GM19043 (cell line): ENCODE data around the gene PDPK1.
"Not testable (repeated sequence)": the region's sequence is repeated elsewhere in the genome, so short reads cannot be mapped to it uniquely, and the experiment has no call there.

Experiments
- ATAC-seq: cut with Tn5 transposase; IDR thresholded peaks from one replicate; pipeline ENCODE4 v1.9.1; 2021; ENCODE audit warnings: low read depth; ENCODE audit not compliant: unreplicated experiment

PDPK1 gene

DNA sequence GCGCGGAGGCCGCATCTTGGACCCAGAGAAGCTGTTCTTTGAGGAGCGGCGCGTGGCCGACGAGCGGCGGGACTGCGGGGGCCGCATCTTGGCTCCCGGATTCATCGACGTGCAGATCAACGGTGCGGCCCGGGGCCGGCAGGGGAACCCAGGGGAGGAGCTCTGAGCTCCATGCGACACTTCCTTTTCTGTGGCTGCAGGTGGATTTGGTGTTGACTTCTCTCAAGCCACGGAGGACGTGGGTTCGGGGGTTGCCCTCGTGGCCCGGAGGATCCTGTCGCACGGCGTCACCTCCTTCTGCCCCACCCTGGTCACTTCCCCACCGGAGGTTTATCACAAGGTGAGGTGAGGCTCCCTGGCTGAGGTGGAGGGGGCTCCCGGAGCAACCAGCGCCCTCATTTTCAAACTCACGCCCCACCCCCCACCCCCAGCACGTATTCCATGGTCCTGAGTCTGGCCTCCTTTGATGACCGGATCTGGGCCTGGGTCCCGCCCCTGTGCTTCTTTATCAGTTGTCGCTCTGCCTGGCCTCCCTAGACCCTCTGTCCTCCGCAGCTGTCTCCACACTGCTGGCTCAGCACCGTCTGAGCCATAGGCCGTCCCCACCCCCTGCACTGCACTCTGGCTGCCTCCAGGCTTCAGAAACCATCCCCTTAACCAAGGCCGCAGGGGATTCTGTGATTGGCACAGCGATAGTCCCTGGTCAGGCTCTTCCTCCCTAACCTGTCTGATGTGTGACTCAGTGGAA, 16.9 kb upstream of the PDPK1 start:
- no peak for ATAC-seq

DNA sequence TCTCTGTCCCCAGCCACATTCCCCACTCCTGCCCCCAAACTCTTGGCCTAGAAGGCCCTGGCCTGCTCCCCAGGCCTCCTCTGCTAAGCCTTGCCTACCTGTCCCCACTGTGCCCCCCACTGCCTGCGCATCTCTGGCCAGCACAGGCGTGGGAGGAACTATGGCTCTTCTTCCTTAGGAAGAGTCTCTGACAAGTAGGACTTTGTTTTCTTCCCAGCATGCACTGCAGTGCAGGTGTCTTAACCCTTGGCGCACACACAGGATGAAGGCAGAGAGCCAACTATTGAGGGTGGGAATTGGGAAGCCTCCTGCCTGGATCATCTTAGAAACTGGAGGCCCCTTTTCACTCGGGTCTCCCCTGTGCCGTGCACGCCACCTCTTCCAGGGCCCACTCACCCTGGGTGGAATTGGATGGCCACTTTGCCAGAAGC, 14.0 kb upstream of the PDPK1 start:
- ATAC-seq = no peak

DNA sequence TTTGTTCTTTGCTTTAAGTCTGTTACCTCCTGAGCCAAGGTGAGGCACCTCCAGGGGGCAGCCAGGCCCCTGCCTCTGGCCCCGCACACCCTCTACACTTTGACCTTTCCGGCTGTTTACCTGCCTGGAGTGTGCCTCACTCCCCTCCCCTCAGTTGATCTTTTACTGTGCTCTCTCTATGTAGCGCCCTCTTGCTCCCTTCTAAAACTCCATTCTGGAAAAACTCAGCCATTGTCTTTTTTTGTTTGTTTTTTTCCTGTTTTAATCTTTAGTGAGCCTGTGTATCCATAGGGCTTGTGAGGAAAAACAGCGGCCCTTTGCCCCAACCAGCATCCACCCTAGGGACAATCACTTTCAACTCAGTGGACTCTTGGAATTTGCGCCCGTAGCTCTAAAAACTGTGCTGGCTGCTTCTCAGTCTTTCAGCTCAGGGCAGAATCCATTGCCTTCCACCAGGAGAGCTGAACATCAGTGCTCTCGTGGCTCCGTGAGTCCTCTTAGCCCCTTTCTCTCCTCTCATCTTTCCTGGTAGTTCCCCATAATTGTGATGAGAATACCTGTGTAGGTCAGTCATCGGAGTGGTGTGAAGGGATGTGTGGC, 13.4 kb upstream of the PDPK1 start:
- no peak for ATAC-seq

DNA sequence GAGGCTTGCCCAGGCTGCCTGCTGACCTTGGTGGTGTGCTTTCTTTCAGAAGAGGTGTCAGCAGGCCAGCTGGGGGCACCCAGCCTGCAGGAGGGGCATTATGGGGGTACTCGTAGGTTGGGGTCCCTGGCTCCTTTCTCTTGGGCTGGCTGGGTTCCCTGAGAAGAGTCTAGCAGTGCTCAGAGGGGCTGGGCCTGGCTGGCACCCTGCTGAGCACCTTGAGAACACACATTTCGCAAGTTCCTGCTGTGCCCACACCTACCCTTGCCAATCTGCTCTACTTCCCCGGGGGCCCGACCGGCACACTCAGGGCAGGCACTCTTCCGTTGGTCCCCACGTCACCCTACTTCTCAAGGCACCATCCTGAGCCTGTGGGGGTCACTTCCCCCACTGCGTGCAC, 11.7 kb upstream of the PDPK1 start:
- ATAC-seq = no peak

DNA sequence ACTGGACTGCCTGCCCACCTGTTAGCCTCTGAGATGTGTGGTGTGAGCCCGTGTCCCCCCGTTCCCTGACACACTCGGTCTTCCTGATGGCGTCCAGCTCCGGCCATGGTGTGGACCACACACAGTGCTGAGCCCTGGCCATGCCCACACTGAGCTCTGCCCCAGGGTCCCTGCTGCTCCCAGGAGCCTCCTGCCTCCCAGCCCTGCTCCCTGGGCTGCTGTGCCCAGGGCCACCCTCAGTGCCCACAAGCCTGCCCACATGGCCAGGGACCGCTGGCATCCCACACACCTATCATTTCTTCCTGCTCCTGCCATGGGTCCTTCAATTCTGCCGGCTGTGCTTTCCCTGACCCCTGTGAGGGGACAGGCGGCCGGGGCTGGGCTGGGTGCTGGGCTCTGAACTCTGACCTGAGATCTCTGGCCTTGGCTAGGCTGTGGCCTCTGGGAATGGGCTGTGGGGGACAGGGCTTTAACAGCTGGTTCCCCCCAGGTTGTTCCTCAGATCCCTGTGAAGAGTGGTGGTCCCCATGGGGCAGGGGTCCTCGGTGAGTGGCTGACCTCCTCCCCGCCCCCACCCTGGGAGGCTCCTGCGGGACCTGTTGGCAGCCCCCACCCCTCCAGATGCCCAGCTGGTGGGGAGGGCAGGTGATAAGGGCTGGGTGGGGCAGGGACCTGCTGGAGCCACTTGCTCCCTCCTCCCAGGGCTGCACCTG, 10.6 kb upstream of the PDPK1 start:
- ATAC-seq = no peak

DNA sequence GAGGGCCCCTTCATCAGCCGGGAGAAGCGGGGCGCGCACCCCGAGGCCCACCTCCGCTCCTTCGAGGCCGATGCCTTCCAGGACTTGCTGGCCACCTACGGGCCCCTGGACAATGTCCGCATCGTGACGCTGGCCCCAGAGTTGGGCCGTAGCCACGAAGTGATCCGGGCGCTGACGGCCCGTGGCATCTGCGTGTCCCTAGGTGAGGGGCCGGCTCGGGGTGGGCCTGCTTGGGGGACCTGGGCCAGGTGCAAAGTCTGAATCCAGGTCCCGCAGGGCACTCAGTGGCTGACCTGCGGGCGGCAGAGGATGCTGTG, 10.1 kb upstream of the PDPK1 start:
- no peak for ATAC-seq

DNA sequence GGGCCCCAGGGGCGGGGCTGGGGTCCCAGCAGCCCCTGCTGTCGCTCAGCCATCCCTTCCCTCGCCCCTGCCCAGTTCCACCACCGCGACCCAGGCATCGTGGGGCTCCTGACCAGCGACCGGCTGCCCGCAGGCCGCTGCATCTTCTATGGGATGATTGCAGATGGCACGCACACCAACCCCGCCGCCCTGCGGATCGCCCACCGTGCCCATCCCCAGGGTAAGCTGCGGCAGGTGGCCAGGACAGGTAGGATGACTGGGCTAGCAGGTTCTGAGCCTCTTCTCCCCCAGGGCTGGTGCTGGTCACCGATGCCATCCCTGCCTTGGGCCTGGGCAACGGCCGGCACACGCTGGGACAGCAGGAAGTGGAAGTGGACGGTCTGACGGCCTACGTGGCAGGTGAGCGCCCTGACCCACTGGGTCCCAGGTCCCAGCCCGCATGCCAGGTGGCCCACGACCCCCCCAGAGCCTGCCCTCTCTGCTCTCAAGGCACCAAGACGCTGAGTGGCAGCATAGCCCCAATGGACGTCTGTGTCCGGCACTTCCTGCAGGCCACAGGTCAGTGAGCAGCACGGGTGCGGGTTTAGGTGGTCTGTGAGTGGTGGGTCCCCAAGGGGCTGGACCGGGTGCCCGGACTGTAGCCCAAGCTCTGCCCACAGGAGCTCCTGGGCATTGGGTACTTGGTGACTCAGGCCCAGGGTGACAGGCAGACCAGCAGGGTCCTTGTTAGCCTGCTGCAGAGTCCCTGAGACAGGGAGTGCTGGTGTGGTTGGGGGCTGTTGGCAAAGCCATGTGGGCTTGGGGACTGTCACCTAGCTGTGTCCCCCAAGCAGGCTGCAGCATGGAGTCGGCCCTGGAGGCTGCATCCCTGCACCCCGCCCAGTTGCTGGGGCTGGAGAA, 9.4 kb upstream of the PDPK1 start:
- ATAC-seq = no peak

DNA sequence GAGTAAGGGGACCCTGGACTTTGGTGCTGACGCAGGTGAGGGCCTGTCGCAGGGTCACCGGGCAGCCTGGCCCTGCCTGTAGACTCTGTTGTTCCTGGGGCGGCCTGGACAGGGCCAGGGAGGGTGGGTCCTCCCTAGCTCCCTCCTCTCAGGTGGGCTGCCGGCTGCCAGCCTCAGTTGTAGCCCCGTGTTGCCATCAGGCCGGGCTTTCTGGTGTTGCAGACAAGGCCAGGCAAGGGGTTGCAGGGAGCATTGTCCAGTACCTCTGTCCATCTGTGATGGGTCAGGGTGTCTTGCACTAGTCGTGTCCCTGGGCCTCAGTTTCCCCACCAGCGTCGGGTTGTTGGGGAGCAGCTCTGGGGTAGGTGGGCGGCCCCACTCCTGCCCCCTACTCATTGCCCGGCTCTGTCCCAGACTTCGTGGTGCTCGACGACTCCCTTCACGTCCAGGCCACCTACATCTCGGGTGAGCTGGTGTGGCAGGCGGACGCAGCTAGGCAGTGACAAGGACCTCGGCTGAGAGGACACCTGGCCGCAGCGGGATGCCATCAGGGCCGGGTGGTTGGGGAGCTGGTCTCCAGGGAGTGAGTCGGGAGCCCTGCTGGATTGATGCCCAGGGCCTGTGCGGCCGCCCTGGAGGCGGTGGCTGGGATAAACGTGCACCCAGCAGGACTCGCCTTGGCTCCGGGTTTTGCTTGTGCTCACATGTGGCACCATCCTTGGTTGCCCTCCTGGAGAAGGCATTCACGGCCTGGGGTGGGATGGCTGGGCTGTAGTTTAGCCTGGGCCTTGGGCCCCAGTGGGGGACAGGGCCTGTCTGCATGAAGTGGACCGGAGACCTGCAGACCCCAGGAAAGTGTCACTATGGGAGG, 8.5 kb upstream of the PDPK1 start:
- no peak for ATAC-seq

DNA sequence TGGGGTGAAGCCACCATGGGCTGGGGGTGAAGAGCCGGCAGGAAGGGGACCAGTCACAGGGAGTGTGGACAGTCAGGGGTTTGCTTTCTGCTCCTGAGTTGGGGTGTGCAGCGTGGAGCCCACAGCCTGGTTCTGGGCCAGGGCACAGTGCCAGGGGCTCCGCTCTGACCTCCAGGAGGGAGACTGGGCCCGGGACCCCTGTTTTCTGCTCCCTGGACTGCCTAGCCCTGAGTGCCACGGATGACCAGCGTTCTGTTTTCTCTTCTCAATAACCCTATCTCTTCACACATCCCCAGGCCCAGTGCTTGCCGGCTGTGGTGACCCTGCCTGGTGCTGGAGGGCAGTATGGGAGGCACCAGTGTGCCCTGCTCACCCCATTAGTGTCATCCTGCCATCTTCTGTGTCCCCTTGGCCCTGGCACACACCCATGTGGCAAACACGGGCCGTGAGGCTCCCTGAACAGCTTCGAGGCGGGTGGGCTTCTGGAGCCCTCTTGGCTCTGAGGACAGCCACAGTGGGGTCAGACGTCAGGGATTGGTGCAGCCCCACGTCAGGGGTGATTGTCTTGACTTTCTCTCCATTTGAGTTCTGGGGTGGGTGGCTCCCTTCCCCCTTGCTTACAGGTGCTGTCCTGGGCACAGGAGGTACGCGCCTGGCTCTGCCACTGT, 7.7 kb upstream of the PDPK1 start:
- ATAC-seq = no peak

DNA sequence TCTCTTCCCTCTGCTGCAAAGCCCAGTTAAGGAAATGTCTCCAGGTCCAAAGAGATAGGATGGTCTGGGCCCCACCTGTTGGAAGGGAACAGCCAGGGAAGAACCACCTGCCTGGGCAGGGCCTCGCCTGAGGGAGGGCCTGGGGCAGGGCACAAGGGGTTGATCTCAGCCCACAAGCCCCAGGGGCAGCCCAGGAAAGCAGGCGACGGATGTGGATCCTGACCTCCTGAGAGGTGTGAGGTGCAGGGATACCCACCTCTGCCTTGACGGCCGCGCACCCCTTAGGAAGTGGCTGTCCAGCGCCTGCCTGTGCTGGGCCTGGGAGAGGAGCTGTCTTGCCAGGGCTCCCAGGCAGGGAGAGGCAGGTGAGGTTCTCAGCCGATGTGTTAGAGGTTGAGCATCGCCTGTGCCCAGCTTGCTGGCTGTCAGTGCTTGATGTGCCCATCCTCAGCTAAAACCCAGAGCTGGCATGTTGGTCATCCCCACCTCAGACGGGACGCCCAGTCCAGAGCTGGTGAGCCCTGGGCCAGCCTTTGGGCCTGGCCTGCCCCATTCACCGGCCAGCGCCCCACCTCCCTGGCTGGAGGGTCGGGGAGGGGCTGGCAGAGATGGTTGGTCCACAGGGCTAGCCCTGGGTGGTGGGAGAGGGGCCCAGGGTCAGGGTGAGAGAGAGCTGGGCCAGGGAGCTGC, 7.0 kb upstream of the PDPK1 start:
- no peak for ATAC-seq

DNA sequence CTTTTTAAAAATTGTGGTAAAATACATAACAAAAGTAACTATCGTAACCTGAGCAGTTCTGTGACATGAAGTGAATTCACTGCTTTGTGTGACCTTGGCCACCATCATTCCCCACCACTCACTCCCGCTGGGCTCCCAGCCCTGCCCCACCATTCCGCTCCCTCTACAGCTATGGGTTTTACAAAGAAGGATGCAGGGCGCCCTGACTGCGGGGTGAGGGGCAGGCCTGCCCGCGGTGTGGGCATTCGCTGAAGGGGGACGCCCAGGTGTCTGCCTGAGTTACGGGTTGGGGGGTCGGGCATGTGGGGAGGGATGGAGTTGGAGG, 6.5 kb upstream of the PDPK1 start, which contains the start of gene CEMP1:
TSS of gene CEMP1 (minus strand) at position 38 of the 325 bp plus-strand sequence. CDS start 335 bp downstream, outside the sequence.
- no peak for ATAC-seq

DNA sequence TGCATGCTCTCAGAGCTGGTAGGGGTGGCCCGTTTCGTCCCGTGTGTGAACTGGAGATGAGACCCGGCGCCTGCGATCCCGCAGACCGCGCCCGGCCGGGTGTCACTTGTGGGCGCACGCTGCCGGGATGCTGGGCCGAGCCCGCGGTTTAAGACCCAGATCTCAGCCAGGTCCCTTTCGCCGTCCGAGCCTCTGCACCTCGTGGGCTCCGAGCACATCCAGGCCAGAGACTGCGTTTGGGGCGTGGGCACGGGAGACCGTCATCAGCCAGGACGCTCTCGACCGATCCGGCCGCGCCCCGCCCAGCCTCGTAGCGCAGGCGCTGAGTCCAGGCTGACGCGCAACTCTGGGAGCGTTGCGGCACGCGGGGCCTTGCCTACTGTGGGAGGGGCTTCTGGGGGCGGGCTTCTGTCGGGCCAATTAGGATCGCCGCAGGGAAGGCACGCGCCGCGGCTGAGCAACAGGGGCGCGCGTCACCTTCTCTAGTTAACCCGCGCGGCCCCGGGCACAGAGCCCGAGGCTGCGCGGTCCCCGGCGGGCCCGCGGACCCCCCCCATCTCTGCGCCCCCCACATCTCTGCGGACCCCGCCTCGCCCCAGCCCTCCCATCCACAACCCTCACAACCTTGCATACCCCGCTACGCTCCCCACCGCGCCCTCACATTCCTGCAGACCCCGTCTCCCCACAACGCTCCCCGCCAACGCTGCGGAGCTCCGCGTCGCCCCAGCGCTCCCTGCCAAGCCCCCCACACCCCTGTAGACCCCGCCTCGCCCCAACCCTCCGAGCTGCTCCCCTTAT, 5.9 kb upstream of the PDPK1 start:
- ATAC-seq = peak; percentile 82

DNA sequence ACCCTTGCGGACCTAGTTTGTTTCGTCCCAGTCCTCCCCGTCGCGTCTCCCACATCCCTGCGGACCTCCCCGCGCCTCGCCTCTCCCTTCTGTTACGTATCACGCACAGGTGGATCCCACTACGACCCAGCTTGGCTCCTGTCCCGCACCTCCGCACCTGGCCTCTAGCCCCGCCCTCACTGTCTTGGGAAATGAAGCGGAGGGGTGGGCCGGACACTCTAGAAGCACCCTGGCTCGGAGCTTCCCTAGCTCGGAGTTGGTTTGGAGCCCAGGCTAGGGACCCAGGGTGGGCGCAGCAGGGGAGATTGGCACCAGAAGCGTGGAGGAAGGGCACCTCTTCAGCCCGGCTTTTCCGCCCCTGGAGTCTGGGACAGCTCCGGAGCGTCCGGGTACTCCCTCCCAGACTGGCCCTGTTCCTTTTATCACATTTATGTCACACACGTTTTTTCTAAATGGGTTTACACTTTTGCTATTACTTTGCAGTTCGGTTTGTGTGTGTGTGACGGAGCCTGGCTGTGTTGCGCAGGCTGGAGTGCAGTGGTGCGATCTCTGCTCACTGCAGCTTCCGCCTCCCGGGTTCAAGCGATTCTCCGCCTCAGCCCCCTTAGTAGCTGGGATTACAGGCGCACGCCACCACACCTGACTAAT, 5.2 kb upstream of the PDPK1 start:
- no peak for ATAC-seq

DNA sequence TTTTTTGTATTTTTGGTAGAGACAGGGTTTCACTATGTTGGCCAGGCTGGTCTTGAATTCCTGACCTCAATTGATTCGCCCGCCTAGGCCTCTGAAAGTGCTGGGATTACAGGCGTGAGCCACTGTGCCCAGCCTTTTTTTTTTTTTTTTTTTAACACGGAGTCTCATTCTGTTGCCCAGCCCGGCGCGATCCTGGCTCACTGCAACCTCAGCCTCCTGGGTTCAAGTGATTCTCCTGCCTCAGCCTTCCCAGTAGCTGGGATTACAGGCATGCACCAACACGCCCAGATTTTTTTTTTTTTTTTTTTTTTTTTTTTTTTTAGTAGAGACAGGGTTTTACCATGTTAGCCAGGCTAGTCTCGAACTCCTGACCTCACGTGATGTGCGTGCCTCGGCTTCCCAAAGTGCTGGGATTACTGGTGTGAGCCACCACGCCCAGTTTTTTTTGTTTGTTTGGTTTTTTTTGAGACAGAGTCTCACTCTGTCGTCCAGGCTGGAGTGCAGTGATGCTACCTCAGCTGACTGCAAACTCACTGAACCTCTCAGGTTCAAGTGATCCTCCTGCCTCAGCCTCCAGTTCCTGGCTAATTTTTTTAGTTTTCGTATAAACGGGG, 4.6 kb upstream of the PDPK1 start:
- not testable (repeated sequence) for ATAC-seq

DNA sequence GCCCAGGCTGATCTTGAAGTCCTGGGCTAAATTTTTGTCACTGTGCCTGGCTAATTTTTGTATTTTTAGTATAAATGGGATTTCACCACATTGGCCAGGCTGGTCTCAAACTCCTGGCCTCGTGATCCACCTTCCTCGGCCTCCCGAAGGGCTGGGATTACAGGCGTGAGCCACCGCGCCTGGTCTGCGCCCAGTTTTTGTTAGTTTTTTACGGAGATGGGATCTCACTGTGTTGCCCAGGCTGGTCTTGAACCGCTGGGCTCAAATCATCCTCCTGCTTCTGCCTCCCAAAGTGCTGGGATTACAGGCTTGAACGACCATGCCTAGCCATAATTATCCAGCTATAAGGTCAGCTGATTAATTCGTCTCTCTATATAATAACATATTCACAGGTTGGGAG, 3.9 kb upstream of the PDPK1 start:
- no peak for ATAC-seq

DNA sequence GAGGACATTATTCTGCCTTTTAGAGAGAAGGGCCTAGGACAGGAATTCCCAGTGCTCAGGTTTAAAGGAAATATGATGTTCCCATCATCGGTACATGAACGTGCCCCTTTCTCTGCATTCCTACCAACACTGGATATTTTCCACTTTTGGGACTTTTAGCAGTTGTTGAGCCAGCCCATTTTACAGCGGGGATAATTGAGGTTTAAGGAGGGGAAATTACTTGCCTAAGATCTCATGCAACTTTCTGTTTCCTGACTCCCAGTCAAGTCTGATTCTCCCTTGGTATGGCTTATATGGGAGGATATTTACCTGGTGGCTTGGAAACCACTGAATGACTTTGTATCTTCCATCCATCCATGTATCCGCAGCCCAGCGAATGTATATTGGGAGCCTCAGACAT, 3.5 kb upstream of the PDPK1 start:
- not testable (repeated sequence) for ATAC-seq

DNA sequence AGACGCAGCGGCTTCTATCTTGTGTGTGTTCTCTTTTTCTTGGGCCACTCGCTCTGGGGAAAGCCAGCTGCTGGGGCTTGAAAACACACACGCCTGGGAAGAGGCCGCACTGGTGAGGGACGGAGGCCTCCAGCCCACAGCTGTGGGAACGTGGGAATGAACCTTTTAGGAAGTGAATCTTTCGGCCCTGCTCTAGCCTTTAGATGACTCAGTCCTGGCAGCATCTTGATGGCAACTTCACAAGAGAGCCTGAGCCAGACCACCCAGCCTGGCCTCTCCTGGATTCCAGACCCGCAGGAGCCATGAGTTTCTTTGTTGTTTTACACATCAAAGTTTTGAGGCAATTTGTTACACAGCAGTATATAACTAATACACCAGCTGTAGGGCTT, 2.2 kb upstream of the PDPK1 start:
- no peak for ATAC-seq
